Stimulated activated CD8-positive, alpha-beta memory T cell treated with anti-CD3 and anti-CD28 coated beads, Interleukin-2, amount 100 ng/mL, for 1 hour (primary cell): ENCODE data around the gene NRK.
"Not testable (repeated sequence)": the region's sequence is repeated elsewhere in the genome, so short reads cannot be mapped to it uniquely, and the experiment has no call there.

Source experiments
- DNase-seq, 2 donors: peaks; one replicate each; pipeline ENCODE4 v3.0.0-alpha.2; 2020; ENCODE audit warnings: low read depth in 2 of 2

The NRK gene

GRCh38 chrX:105822138-105823091, at the start of gene NRK:
Gene NRK (plus strand): TSS chrX:105822539. CDS start chrX:105822846, 307 bp downstream.
- DNase-seq: no peak

GRCh38 chrX:105773801-105774200, 48.5 kb upstream of the NRK start:
- DNase-seq: no peak

- no peak for DNase-seq
Measured at GRCh38 chrX:105775679-105776078, 46.7 kb upstream of the NRK start.

GRCh38 chrX:105781804-105782203, 40.5 kb upstream of the NRK start:
- no peak for DNase-seq

GRCh38 chrX:105796877-105797276, 25.5 kb upstream of the NRK start:
- DNase-seq: not testable (repeated sequence)

GRCh38 chrX:105803891-105804290, 18.4 kb upstream of the NRK start:
- no peak for DNase-seq

- not testable (repeated sequence) for DNase-seq
Measured at GRCh38 chrX:105805655-105806054, 16.7 kb upstream of the NRK start.

- no peak for DNase-seq
Measured at GRCh38 chrX:105816517-105816916, 5.8 kb upstream of the NRK start.

GRCh38 chrX:105820247-105820646, 2.1 kb upstream of the NRK start:
- no peak for DNase-seq

- no peak for DNase-seq
Measured at GRCh38 chrX:105821471-105822121, 743 bp upstream of the NRK start.

- DNase-seq: no peak
Measured at GRCh38 chrX:105823092-105823455, 735 bp downstream of the NRK start.

GRCh38 chrX:105829011-105829410, 6.7 kb downstream of the NRK start:
- no peak for DNase-seq

- DNase-seq: no peak
Measured at GRCh38 chrX:105837232-105837631, 14.9 kb downstream of the NRK start.

GRCh38 chrX:105845631-105846030, 23.3 kb downstream of the NRK start:
- DNase-seq: no peak

GRCh38 chrX:105850100-105850499, 27.8 kb downstream of the NRK start:
- DNase-seq: not testable (repeated sequence)

- no peak for DNase-seq
Measured at GRCh38 chrX:105865709-105866108, 43.4 kb downstream of the NRK start.

GRCh38 chrX:105869701-105870100, 47.4 kb downstream of the NRK start:
- DNase-seq: no peak

- no peak for DNase-seq
Measured at GRCh38 chrX:105870445-105870844, 48.1 kb downstream of the NRK start.

GRCh38 chrX:105872941-105873340, 50.6 kb downstream of the NRK start:
- DNase-seq: no peak

- no peak for DNase-seq
Measured at GRCh38 chrX:105874790-105875189, 52.5 kb downstream of the NRK start.

- DNase-seq: no peak
Measured at GRCh38 chrX:105876658-105877057, 54.3 kb downstream of the NRK start.

GRCh38 chrX:105880491-105880890, 58.2 kb downstream of the NRK start:
- no peak for DNase-seq
